Fibroblast of skin of left biceps (primary cell): ENCODE measurements around the gene NIT1.

Experiments used
- DNase-seq, 2 experiments: peaks; one replicate each; pipeline ENCODE4 v3.0.0-alpha.2; 2013; ENCODE audit warnings: low read depth in 2 of 2

The NIT1 gene

DNA sequence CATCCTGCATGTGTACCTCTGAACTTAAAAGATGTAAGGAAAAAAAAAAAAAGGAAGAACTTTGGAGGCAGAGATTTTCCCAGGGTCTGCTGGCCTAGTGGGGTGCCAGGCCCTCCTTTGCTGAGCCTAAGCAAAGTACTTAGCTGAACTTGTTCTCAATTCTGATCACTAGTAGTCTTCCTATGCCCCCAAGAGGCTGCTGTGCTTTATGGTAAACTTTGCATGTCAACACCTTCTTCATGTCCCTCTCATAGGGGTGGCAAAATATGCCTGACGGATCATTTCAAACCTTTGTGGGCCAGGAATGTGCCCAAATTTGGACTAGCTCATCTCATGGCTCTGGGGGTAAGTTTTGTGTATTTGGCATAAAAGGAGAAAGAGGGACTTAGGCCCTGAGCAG is 40.0 kb downstream of the NIT1 start:
- DNase-seq: no peak

DNA sequence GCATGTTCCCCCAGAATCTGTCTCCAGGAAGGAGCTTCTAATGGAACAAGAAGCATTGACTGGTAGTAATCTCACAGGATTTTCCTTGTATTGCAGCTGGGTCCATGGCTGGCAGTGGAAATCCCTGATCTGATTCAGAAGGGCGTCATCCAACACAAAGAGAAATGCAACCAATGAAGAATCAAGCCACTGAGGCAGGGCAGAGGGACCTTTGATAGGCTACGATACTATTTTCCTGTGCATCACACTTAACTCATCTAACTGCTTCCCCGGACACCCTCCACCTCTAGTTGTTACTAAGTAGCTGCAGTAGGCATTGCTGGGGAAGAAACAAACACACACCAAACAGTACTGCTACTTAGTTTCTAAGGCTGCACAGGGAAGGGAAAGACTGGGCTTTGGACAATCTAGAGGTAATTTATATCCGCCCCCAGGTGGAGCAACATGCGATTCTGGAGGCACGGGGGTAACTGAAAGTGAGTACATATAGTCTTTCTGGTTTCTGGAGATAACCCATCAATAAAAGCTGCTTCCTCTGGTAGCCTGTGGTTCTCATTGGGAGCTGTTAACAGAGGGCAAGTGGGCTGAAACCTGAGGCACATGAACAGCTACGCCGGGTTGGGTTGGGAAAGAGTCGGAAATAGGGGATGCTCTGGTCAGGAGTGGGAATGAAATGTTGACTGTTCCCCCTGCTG is 40.6 kb downstream of the NIT1 start:
- no peak for DNase-seq

DNA sequence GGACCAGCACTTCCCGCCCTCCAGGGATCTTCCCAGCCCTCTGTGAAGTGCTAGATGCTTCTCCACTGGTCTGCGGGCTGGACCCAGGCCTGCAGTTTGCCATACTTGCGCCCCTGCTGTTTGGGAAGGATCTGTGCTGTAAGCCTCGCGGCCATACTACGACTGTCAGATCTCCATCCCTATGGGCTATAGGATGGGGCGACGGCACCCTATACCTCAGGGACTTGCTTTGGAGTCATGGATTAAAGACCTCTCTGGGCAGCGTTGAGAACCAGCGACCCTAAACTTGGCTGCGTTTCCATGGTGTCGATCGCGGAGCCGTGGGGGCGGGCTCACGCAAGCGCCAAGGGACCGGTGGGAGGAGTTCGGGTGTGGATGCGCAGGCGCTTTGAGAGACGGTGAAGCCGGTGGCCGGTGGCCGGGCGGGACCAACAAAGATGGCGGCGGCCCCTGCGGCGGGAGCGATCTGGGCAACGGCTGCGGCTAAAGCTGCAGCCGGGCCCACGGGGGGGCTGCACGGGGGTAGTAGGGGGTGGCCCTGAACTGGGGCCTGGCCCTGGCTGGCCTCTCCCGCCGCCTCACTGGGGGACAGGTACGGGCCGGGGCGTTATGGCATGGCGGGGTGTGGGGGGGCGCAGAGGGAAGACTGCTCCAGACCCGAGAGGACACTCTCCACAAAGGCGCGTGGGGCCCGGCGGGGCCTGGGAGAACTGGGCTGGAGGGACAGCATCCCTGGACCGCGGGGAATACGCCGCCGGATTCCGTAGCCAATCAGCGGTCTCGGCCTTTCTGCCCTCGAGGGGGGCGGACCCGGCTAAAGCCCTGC is 41.4 kb downstream of the NIT1 start, which contains the start of gene USP21:
Gene USP21 (plus strand): TSS at position 414 of the 826 bp plus-strand sequence. CDS start 1,141 bp downstream, outside the sequence.
- peak; percentile 63 for DNase-seq

DNA sequence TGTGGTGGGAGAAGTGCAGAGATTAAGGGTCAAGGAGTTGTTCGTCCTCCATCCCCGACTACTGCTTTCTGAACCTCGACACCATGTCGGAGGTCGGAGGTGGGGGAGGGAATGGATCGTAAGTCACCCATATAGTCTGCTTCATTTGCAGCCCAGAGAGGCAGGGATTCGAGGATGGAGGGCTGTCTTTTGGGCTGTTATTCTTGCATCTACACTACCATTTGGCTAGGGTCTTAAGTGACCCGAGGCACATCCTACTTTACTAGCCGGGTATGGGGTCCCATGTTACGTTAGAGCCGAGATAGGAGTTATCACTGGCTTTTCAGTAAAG is 42.0 kb downstream of the NIT1 start:
- DNase-seq: no peak

DNA sequence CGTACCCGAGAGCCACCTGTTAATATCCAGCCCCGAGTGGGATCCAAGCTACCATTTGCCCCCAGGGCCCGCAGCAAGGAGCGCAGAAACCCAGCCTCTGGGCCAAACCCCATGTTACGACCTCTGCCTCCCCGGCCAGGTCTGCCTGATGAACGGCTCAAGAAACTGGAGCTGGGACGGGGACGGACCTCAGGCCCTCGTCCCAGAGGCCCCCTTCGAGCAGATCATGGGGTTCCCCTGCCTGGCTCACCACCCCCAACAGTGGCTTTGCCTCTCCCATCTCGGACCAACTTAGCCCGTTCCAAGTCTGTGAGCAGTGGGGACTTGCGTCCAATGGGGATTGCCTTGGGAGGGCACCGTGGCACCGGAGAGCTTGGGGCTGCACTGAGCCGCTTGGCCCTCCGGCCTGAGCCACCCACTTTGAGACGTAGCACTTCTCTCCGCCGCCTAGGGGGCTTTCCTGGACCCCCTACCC is 42.8 kb downstream of the NIT1 start:
- no peak for DNase-seq

DNA sequence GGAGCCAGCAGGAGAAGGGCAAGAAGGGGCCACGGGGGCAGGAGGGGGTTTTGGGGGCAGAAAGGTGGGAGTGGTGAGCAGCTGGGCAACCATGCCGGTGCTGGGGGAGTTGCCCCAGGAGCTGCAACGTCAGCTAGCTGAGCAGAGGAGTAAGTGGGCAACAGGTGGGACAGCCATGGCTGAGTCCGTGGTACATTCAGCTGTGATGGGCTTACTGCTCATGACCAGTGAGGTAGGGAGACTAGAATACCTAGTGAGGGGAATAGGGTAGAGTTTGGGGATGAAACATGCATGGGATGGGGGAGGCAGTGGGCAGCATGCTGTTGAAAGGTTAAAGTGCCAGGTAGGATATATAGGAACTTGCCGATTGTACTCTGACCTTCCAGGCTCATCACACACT is 43.7 kb downstream of the NIT1 start:
- no peak for DNase-seq

DNA sequence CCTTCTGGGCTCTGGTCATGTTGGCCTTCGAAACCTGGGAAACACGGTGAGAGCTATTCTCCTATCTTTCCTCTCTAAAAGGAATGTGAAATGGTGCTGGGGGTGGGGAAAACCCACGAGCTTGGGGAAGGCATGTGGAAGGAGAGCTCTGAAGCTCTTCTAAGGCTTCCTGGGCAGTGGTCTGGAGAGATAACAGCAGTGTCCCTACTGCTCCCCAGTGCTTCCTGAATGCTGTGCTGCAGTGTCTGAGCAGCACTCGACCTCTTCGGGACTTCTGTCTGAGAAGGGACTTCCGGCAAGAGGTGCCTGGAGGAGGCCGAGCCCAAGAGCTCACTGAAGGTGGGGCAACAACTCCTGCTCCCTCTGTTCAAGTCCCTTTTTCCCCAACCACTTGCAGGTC is 44.1 kb downstream of the NIT1 start:
- DNase-seq: no peak

DNA sequence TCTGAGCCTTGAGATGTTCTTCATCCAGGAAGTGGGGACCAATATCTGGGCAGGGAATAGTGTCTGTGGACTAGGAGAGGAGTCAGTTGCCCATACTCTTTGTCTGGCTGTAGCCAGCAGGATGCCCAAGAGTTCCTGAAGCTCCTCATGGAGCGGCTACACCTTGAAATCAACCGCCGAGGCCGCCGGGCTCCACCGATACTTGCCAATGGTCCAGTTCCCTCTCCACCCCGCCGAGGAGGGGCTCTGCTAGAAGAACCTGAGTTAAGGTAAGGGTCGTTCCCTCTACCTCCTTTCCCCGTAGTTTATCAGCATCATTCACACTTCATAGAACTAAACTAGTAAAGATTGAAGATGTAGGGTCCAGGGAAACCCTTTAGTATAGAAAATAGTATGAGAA is 44.9 kb downstream of the NIT1 start:
- no peak for DNase-seq

DNA sequence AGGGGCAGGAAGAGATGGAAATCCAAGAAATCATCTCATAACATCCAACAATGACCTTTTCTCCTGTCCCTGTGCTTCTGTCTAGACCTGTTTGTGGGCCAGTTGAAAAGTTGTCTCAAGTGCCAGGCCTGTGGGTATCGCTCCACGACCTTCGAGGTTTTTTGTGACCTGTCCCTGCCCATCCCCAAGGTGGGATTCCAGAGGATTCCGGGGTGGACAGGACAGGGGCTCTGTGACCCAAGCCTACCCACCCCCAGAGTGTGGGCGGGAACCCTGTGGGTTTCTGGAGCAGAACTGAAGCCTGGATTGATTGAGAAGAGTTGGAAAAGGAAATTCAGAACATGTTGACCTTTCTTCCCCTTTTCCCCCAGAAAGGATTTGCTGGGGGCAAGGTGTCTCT is 45.9 kb downstream of the NIT1 start:
- DNase-seq: no peak

DNA sequence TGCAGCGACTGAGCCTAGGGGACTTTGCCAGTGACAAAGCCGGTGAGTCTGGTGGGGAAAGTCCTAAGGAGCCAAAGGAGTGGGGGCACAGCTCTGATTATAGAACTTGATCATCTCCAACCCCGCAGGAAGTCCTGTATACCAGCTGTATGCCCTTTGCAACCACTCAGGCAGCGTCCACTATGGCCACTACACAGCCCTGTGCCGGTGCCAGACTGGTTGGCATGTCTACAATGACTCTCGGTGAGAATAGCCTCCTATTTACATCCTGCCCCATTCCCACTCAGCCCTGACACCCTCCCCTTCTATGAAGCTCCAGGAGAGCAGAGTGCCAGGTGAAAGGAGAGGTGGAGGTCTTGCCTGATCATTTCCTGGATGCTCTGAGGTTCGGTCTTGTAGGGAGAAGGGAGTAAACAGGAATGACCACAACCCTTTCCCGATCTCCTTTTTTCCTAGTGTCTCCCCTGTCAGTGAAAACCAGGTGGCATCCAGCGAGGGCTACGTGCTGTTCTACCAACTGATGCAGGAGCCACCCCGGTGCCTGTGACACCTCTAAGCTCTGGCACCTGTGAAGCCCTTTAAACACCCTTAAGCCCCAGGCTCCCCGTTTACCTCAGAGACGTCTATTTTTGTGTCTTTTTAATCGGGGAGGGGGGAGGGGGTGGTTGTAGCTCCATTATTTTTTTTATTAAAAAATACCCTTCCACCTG is 47.2 kb downstream of the NIT1 start:
- no peak for DNase-seq

DNA sequence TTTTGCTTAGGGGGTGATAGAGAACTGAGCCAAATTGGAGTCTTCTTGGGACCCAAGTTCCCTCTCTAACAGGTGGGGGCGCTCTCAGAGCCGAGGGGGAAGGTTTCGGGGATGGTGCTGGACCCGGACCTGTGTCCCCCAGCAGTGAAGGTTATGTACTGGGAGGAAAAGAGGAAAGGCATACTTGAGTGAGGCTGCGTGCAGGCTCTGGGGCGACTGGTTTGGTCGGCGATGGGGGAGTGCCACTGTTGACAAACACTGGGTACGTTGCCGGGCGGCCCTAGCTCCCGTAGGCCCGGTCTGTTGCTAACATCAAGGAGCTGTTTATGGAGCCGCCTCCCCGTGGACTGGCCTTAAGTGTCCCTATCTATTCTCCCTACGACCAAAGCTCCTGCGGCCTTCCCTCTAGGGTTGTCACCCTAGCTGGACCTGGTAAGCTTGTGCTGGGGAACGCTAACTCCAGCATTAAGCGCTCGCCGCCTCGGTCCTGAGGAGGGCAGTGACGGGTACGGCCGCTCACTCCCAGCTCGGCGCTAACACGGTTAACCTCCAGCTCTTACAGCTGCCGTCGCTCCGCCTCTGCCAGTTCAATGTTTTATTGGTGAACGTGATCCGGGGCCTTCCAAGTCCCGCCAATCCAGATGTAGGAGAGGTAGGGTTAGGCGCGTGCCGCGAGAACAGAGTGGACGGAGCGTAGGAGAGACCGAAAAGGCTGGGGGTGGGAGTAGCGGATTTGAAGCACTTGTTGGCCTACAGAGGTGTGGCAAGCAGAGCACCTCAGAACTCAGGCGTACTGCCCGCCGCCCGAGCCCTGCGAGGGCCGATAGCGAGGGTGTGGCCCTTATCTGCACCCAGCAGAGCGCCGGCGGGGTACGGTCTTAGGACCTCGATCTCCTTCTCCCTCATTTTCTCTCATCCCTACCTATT is 48.1 kb downstream of the NIT1 start, which contains the start of gene PPOX:
Gene PPOX (plus strand): TSS at position 685 of the 927 bp plus-strand sequence. CDS start 422 bp downstream, outside the sequence.
- peak; percentile 86 for DNase-seq

DNA sequence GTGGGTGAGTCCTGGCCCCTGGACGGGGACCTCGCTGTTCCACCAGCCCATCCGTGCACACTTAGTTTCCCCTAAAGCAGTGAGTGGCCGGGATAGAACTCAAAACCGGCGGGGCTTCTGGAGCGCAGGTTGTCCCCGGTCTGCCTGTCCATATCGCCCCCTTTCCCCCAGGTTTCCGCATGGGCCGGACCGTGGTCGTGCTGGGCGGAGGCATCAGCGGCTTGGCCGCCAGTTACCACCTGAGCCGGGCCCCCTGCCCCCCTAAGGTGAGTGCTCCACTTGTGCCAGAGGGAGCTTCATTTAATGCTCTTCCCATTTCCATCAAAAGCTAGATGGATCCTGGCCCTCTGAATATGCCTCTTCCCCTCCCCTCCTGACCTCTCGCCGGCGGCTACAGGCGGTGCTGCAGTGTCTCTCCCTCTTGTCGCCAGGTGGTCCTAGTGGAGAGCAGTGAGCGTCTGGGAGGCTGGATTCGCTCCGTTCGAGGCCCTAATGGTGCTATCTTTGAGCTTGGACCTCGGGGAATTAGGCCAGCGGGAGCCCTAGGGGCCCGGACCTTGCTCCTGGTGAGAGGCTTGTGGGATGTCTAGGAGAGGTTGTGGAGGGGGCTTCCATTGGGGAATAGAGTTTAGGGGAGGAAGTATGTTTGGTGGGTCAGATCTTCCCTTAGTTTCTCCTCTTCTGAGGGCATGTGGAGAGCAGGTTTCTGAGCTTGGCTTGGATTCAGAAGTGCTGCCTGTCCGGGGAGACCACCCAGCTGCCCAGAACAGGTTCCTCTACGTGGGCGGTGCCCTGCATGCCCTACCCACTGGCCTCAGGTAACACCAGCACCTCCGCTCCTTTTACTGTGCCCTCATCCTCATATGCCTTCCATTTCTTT is 49.0 kb downstream of the NIT1 start:
- no peak for DNase-seq

DNA sequence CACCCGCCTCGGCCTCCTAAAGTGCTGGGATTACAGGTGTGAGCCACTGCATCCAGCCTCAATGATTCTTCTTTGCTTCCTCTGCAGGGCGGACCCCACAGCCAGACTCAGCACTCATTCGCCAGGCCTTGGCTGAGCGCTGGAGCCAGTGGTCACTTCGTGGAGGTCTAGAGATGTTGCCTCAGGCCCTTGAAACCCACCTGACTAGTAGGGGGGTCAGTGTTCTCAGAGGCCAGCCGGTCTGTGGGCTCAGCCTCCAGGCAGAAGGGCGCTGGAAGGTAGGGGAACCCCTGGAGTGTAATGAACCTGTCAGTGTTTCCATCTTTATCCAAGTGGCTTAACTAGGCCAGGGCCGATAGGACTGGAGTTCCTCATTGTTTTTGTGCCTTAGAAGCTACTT is 51.0 kb downstream of the NIT1 start:
- no peak for DNase-seq
